Upper lobe of left lung (tissue), 4 donors: ENCODE data around the gene AADAC.

Source experiments
- CTCF ChIP-seq, 6 experiments: fragments of 450-650 bp in 4 of 6; fragments of 200-600 bp in 2 of 6; sonication (generic) in 2 of 6; IDR thresholded peaks; one replicate each; pipeline ENCODE4 v1.5.1; 2016 to 2019; ENCODE audit warnings: antibody characterized with exemption in 6 of 6
- EP300 ChIP-seq, 4 donors: sonication (generic); formaldehyde crosslinking; IDR thresholded peaks; one replicate each; pipeline ENCODE4 v1.5.1; 2017; ENCODE audit warnings: antibody characterized with exemption in 4 of 4, control low read depth in 2 of 4
- POLR2A ChIP-seq, 4 donors: fragments of 450-650 bp; IDR thresholded peaks; one replicate each; pipeline ENCODE4 v1.5.1; 2016 to 2017; ENCODE audit warnings: antibody characterized with exemption in 4 of 4, mild to moderate bottlenecking in 2 of 4
- POLR2AphosphoS5 ChIP-seq, 2 donors: sonication (generic); formaldehyde crosslinking; IDR thresholded peaks; one replicate each; pipeline ENCODE4 v1.5.1; 2017; ENCODE audit warnings: antibody characterized with exemption in 2 of 2

GRCh38 chr3:151871639-151872468 lies 57.9 kb downstream of the AADAC start:
- TF ChIP-seq CTCF (IDR thresholded peaks at IDR 0.05) (no peak), EP300 (IDR thresholded peaks at IDR 0.05) (no peak), POLR2AphosphoS5 (IDR thresholded peaks at IDR 0.05) (no peak), POLR2A (IDR thresholded peaks at IDR 0.05) (no peak)
